Neutrophil (primary cell): ENCODE data around the gene MAP3K14.

Experiments
- H3K27ac ChIP-seq: fragments of 200-600 bp; sonication (generic); 2 replicates; pipeline ENCODE4 v1.5.1; 2016; ENCODE audit warnings: mild to moderate bottlenecking, moderate library complexity
- H3K27me3 ChIP-seq: fragments of 200-600 bp; sonication (generic); 2 replicates; pipeline ENCODE4 v1.6.0; 2016; ENCODE audit warnings: mild to moderate bottlenecking
- H3K36me3 ChIP-seq: fragments of 200-600 bp; sonication (generic); 2 replicates; pipeline ENCODE4 v1.5.1; 2017
- H3K4me1 ChIP-seq, 2 experiments: fragments of 200-600 bp in 1 of 2; sonication (generic) in 1 of 2; 1 replicate in 1 of 2; 2 replicates in 1 of 2; pipeline versions ENCODE4 v1.5.1 to v1.6.1; 2013 to 2016; ENCODE audit warnings: low read depth in 1 of 2, low read length in 1 of 2, mild to moderate bottlenecking in 1 of 2, moderate library complexity in 1 of 2; ENCODE audit not compliant: control insufficient read depth in 1 of 2, insufficient read depth in 1 of 2
- H3K4me3 ChIP-seq, 2 experiments: fragments of 200-600 bp in 1 of 2; sonication (generic) in 1 of 2; 1 replicate in 1 of 2; 2 replicates in 1 of 2; pipeline ENCODE4 v1.5.1; 2013 to 2016; ENCODE audit warnings: low read depth in 1 of 2, low read length in 1 of 2, mild to moderate bottlenecking in 1 of 2, moderate library complexity in 1 of 2
- H3K9me3 ChIP-seq: fragments of 200-600 bp; sonication (generic); 2 replicates; pipeline ENCODE4 v1.5.1; 2016
- TF ChIP-seq, protein P1 (sequence below): fragments of 200-600 bp; sonication (generic); IDR thresholded peaks from 2 replicates; pipeline ENCODE4 v1.5.1; 2016; ENCODE audit warnings: antibody characterized with exemption

Gene MAP3K14

DNA sequence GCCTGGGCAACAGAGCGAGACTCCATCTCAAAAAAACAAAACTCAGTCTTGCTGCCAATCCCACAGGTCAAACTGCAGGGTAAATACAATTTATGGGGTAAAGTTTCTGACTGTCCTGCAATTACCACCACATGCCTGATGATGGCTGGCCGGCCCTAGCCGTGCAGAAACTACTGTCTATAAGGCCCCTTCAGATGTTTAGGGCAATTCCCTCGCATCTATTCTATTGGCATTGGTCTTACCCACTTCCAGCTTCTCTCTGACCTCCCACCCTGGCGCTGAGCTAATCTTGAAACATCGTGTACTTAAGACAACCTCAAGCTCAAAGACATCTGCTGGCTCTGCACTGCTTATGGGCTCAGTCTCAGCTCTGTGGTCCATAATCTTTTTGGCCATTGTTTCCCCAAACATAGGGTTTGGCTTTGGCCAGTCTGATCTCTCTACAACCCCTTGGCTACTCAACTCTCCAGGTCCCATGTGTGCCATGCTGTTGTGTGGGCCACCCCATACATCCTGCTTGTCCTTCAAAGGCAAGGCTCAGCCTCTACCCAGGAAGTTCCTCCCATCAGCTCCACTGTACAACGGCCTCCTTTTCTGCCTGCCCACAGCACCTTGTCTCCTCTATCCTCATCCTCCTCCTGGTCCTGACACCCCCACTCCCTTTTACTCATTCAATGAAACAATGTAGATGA is 16.6 kb downstream of the MAP3K14 start:
- H3K4me1 ChIP-seq: peaks cover 20 to 21% of the 10 kb centered on the region in 2 experiments
- no peaks in the 10 kb centered on the region for H3K36me3 ChIP-seq
- H3K27ac ChIP-seq: no peak overlapping the region
- no peaks in the 10 kb centered on the region for H3K9me3 ChIP-seq
- no peaks in the 10 kb centered on the region for H3K27me3 ChIP-seq
- no peak overlapping the region for H3K4me3 ChIP-seq
- TF ChIP-seq, protein P1, sequence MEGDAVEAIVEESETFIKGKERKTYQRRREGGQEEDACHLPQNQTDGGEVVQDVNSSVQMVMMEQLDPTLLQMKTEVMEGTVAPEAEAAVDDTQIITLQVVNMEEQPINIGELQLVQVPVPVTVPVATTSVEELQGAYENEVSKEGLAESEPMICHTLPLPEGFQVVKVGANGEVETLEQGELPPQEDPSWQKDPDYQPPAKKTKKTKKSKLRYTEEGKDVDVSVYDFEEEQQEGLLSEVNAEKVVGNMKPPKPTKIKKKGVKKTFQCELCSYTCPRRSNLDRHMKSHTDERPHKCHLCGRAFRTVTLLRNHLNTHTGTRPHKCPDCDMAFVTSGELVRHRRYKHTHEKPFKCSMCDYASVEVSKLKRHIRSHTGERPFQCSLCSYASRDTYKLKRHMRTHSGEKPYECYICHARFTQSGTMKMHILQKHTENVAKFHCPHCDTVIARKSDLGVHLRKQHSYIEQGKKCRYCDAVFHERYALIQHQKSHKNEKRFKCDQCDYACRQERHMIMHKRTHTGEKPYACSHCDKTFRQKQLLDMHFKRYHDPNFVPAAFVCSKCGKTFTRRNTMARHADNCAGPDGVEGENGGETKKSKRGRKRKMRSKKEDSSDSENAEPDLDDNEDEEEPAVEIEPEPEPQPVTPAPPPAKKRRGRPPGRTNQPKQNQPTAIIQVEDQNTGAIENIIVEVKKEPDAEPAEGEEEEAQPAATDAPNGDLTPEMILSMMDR: no peak

DNA sequence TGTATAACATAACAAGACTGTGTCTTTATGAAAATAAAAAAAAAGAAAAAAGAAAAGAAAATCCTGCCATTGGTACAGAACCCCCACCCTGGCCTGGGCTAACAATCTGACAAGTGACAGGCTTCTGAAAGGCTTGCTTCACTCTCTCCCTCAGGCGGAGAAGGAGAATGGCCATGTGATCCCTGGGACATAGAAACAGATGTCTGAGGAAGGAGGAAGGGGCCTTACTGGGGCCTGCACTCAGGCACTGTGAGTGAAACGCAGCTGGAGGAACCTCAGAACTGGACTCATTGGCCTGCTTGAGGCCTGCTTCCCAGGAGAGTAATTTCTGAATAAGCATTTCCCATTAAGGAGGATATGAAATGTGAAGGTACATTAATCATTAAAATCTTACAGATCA is 17.5 kb downstream of the MAP3K14 start:
- H3K4me1 ChIP-seq: peaks cover 27 to 29% of the 10 kb centered on the region in 2 experiments
- no peaks in the 10 kb centered on the region for H3K9me3 ChIP-seq
- H3K27ac ChIP-seq: no peak overlapping the region
- TF ChIP-seq, protein P1: no peak
- H3K4me3 ChIP-seq: no peak overlapping the region
- H3K36me3 ChIP-seq: no peaks in the 10 kb centered on the region
- H3K27me3 ChIP-seq: no peaks in the 10 kb centered on the region

DNA sequence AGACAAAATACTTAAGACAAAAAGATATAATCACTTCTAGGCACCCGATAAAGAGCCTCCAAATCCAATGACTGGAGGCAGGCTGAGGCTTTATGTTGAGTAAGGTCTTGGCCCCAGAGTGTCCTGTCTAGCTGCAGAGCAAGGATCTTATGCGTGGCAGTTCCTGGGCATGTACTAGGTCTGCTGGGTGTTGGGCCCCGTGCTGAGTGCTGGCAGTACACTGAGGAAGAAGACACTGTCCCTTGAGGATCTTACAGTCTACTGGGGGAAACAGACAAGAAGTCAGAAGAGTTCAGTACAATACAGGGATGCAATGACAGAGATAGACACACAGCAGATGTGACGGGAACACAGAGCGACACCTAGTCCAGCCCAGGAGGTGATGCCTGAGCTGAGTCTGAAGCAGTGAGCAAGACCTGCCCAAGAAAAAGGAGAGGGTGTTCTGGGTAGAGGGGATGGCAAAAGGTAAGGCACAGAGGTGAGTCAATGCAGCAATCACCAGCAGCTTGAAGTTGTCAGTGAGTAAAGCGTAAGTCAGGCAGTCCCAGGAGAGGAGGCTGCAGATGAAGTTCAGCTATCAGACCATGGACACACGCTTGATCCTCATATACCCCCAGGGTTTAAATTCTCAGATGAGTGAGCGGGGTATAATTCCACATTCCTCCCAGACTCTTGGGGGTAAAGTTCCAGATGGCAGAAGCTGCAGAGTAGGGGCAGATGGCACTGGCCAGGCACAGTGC is 18.1 kb downstream of the MAP3K14 start:
- Histone ChIP-seq H3K36me3 (no peaks in the 10 kb centered on the region), H3K9me3 (no peaks in the 10 kb centered on the region), H3K27ac (no peak overlapping the region), H3K4me1 (peaks cover 30 to 36% of the 10 kb centered on the region in 2 experiments), H3K4me3 (no peak overlapping the region), H3K27me3 (no peaks in the 10 kb centered on the region)
- TF ChIP-seq, protein P1: no peak

- peaks cover 42 to 55% of the 10 kb centered on the region in 2 experiments for H3K4me1 ChIP-seq
- H3K9me3 ChIP-seq: no peaks in the 10 kb centered on the region
- no peaks in the 10 kb centered on the region for H3K27me3 ChIP-seq
- TF ChIP-seq, protein P1: no peak
- peak overlapping the region; percentile 90 for H3K27ac ChIP-seq
- H3K4me3 ChIP-seq: peak overlapping the region in 1 of 2 experiments; percentile 31
- no peaks in the 10 kb centered on the region for H3K36me3 ChIP-seq
Observed at GRCh38 chr17:45296833-45297124, 20.0 kb downstream of the MAP3K14 start.

DNA sequence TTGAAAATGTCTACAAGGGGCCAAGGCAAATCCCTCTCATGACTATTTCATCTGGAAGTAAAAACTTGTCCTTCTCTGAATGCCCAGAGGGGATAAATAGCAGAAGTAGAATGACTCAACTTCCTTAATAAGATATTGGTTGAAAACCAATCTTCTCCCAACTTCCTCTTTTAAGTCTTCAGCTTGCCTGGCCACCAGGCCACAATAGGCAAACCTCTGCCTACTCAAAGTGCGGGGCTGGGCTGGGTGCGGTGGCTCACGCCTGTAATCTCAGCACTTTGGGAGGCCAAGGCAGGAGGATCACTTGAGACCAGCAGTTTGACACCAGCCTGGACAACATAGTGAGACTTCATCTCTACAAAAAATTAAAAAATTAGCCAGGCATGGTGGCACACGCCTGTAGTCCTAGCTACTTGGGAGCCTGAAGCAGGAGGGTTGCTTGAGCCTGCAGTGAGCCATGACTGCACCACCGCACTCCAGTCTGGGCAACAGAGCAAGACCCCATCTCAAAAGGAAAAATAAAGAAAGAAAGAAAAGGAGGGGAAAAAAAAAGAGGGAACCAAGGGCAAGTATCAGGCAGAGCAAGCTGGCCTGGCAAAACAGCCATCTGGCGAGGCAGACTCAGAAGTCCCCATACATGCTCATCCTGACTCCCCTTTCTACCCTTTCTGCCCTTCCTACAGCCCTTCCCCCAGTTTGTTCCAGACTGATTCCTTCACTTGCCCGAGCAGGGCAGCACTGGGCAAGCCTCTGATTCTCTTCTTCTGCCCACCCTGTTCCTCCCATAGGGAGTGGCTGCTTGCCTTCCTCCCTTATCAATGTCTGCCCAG is 20.6 kb downstream of the MAP3K14 start:
- H3K27ac ChIP-seq: peak overlapping the region; percentile 90
- H3K4me3 ChIP-seq: peak overlapping the region; percentile 20 to 31
- H3K36me3 ChIP-seq: no peaks in the 10 kb centered on the region
- H3K4me1 ChIP-seq: peaks cover 47 to 61% of the 10 kb centered on the region in 2 experiments
- H3K9me3 ChIP-seq: no peaks in the 10 kb centered on the region
- TF ChIP-seq, protein P1: peak; percentile 55
- H3K27me3 ChIP-seq: no peaks in the 10 kb centered on the region
